M059J (cell line): Measurements from ENCODE around the gene AKNA. TPM values are rescaled to one million over a fixed set of nuclear protein-coding genes. Genes with fewer than 3 reads are reported as not detected.
"Not testable (repeated sequence)": the region's sequence is repeated elsewhere in the genome, so short reads cannot be mapped to it uniquely, and the experiment has no call there.

Experiments
- DNase-seq: peaks from one replicate; pipeline ENCODE4 v3.0.0-alpha.2; 2012; ENCODE audit warnings: low read depth
- total RNA-seq: library from RNA; depleted of rRNA; stranded (reverse); fragments of >200 nt; shearing (Covaris generic); gene quantifications from 2 replicates; pipeline ENCODE4 v1.2.3, GENCODE V29; 2014

AKNA gene
- total RNA-seq, 1 experiment from 2014 or later = 3.2 TPM

DNA sequence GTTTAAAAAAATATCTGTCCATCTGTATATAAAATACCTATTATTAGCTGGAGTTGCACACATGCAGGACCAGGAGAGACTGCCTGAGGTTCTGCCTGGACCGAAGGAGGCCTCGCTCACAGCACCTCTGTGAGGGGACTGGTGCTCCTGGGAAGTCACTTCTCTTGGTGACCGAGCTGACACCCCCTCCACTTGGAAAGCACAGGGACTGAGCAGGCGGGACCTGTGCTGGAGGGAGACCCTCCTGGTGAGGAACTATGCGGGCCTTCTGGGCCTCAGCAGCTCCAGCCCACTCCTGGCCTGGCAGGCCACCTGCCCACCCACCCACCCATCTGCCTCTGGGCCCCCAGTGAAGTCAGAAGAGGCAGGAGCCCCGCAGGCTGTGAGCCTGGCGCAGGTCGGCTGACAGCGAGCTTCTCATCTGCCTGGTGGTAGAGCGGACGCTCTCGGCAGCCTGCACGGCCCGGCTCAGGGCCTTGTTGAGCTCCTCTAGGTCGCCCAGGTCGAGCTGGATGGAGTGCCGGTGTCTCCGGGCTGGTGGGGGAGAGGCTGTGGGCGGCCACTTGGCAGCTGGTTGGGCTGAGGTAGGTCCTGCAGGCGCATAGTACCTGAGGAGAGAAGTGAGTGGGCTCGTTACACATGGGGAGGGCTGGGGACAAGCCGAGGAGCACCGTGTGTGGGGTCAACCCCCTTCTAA is 50.9 kb downstream of the AKNA start:
- DNase-seq = no peak

DNA sequence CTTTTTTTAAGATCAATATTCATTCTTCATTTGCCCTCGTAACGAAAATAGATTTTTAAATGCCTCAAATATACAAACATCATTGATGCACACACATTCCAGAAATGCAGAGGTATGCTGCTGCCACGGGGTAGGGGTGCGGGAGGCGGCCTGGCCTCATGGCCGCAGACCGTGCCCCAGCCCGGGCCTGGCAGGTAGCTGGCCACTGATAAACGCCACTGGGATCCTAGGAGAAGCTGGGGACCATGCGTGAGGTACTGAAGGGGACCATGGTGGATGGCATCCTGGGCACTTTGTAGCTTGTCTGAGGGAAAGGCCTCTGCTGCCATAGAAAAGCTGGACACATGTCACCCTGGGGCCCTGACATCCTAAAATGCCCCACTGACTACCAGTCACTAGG is 51.6 kb downstream of the AKNA start:
- DNase-seq = no peak

DNA sequence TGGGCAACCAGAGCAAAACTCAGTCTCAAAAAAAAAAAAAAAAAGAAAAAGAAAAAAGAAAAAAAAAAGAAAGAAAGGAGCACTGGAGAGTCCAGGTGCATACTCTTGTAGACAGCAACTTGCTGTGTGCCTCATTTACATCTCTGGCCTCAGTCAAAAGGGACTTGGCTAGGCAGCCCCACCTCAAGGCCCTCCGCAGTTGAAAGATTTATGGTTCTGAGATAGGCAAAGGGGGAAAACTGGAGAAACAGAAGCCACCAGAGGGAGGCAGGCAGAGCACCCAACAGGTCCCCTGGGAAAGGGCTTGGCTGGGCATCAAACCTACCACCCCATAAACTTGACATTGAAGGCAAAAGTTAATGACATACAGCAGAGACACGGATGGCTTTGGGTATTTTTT is 52.0 kb downstream of the AKNA start:
- DNase-seq = no peak

DNA sequence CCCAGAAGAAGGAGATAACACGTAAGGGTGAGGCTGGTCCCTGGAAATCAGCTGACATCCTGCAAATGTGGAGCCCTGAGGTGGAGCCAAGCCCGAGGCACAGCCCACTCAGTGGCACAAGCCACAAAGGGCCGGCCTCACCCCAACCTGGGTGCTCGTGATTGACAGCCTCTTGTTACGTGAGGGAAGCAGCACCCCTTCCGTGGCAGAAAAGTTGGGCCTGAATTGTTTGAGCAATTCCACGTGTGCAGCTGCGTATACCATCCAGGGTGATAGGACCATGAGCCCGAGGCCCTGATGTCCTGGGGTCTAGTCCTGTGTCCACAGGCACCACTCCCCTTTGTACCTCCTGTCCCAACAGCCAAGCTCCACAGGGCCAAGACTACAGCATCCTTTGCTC is 53.3 kb downstream of the AKNA start:
- no peak for DNase-seq

DNA sequence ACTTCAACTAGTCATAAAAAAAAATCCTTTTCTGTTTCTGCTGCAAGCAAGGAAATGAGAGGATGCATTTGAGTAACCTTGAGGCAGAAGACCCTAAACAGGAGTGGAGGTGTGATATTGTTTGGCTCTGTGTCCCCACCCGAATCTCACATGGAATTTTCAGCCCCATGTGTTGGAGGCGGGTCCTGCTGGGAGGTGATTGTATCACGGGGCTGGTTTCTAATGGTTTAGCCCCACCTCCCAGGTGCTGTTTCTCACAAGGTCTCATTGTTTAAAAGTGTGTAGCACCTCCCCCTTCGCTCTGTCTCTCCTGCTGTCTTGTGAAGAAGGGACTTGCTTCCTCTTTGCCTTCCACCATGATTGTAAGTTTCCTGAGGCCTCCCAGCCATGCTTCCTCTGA is 54.1 kb downstream of the AKNA start:
- DNase-seq = not testable (repeated sequence)

DNA sequence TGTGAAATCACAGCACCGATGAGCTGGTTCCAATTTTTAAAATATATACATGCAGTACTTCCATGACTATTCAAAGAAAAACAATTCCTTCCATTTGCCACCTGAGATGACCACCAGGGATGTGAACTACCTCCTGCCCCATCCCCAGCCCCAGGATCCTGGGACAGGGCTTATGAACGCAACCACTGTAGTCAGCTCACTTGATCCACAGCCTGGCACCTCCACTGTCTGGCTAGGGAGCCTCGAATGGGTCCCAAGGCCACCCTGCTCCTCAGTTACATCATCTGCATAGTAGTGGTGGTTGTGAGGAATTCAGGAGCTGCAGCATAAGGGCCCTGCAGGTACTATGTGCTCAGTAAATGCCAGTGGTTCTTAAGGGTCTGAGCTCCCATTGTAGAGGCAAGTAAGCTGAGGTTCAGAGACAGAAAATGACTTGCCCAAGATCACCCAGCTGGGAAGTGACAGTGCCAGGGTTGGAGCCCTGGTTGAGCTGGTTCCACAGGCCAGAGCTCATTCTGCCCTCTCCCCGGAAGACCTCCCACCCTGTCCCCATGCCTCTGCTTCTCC is 55.2 kb downstream of the AKNA start:
- not testable (repeated sequence) for DNase-seq

DNA sequence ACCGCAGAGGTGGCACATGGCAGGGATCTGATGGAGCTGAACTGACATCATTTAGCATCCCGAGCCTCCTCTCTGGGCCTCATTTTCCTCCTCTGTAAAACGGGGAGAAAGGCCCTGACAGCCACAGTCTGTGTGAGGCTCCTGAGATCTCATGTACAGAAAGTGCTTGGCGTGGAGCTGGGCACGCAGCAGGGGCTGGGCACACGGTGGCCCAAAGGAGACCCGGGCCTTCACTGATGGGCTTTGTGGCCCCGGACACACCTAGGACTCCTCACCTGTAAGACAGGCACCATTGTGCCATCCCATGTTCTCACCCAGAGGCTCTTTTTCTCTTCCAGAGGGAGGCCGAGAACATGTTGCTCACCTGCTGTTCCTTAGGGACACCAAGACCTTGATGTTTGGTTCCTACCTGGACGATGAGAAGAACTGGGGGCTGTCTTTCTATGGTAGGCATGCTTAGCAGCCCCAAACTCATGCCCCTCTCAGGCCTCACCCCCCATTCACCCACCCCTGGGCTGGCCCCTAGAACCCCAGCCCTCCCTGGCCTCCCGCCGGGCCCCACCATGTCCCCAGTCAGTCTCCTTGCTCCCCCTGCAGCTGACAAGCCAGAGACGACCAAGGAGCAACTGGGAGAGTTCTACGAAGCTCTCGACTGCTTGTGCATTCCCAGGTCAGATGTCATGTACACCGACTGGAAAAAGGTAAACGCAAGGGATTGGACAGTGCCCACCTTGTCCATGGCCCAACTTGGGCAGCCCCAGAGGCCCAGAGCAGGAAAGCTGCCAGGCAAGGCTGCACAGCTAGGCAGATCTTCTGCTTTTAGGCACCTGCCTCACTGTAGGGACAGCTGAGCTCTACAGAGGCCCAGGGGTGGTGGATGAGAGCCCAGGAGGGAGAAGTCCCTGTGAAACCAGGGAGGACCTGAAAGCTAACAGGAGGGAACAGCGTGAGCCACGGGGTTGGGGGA is 56.3 kb downstream of the AKNA start:
- DNase-seq = not testable (repeated sequence)

DNA sequence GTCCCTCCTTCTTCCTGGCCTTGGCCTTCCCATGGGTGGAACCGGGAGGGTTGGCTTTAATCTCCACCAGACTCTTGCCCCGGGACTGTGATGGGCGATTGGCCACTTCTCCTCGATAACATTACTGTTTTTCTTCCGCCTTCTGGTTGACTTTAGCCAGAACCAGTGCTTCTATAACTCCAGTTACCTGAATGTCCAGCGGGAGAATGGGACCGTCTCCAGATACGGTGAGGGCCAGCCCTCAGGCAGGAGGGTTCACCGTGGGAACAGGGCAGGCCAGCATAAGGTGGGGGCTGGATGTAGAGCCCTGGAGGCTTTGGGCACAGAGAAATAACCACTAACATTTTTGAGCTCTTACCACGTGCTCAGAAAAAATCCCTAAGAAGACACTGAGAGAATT is 57.1 kb downstream of the AKNA start:
- no peak for DNase-seq

DNA sequence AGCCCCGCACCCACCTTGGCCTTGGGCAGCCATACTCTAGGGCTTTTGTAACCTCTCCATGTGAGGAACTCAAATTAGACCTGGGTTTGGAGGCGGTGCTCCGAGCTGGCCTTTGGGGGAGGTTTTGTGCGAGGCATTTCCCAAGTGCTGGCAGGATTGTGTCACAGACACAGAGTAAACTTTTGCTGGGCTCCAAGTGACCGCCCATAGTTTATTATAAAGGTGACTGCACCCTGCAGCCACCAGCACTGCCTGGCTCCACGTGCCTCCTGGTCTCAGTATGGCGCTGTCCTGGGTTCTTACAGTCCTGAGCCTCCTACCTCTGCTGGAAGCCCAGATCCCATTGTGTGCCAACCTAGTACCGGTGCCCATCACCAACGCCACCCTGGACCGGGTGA is 58.2 kb downstream of the AKNA start, which contains the start of gene ORM2:
Gene ORM2 (plus strand): TSS at position 245 of the 398 bp plus-strand sequence. CDS start 36 bp downstream, at position 281.
- not testable (repeated sequence) for DNase-seq

DNA sequence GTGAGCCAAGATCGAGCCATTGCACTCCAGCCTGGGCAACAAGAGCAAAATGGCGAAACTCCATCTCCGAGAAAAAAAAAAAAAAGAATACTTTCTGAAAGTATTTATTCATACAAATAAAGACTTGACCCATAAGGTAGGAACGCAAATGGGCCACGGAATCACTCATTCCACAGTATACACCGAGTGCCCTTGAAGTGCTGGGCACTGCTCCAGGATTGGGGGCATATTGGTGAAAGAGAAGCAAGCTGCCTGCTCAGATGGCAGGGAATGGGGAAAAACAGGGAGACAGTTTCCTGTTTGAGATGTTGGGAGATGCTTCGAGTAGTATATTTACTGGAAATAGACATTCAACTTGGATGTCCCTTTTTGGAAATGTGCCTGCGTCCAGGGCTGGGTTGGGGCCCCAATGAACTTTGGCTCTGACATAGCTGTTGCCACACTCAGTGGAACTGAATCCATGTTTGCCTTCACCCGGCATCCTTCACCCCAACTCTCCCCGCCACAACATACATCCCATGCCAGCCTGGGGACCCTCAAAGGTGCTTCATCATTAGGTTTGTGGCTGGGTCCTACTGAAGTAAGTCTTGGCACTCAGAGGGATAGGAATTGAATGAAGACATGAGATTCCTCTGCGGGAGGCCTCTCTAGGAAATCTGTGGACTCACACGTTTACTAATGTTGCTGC is 58.7 kb downstream of the AKNA start:
- DNase-seq = not testable (repeated sequence)

DNA sequence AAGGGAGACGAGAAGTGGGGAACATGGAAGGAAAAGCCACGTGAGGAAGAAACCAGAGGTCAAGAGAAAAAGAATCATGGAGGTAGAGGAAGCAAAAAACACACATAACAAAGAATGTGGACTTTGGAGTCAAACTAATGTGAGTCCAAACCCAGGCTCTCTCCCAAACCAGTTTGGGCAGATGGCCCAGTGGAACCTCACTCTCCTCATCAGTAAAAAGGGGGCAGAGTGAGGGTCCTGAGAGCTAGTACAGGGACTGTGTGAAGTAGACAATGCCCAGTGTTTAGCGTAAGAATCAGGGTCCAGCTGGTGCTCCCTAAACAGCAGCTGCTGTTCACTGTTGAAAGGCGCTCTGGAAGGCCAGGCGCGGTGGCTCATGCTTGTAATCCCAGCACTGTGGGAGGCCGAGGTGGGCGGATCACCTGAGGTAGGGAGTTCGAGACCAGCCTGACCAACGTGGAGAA is 59.4 kb downstream of the AKNA start:
- DNase-seq = not testable (repeated sequence)

DNA sequence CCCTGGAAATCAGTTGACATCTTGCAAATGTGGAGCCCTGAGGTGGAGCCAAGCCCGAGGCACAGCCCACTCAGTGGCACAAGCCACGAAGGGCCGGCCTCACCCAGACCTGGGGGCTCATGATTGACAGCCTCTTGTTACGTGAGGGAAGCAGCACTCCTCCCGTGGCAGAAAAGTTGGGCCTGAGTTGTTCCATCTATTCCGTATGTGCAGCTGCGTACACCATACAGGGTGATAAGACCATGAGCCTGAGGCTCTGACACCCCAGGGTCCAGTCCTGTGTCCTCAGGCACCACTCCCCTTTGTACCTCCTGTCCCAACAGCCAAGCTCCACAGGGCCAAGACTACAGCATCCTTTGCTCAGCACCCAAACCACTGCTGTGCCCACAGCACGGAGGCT is 60.0 kb downstream of the AKNA start:
- no peak for DNase-seq

DNA sequence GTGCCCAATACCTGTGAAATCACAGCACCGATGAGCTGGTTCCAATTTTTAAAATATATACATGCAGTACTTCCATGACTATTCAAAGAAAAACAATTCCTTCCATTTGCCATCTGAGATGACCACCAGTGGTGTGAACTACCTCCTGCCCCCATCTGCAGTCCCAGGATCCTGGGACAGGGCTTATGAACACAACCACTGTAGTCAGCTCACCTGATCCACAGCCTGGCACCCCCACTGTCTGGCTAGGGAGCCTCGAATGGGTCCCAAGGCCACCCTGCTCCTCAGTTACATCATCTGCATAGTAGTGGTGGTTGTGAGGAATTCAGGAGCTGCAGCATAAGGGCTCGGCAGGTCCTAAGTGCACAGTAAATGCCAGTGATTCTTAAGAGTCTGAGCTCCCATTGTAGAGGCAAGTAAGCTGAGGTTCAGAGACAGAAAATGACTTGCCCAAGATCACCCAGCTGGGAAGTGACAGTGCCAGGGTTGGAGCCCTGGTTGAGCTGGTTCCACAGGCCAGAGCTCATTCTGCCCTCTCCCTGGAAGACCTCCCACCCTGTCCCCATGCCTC is 62.0 kb downstream of the AKNA start:
- not testable (repeated sequence) for DNase-seq

DNA sequence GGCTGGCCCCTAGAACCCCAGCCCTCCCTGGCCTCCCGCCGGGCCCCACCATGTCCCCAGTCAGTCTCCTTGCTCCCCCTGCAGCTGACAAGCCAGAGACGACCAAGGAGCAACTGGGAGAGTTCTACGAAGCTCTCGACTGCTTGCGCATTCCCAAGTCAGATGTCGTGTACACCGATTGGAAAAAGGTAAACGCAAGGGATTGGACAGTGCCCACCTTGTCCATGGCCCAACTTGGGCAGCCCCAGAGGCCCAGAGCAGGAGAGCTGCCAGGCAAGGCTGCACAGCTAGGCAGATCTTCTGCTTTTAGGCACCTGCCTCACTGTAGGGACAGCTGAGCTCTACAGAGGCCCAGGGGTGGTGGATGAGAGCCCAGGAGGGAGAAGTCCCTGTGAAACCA is 62.8 kb downstream of the AKNA start:
- DNase-seq = not testable (repeated sequence)

DNA sequence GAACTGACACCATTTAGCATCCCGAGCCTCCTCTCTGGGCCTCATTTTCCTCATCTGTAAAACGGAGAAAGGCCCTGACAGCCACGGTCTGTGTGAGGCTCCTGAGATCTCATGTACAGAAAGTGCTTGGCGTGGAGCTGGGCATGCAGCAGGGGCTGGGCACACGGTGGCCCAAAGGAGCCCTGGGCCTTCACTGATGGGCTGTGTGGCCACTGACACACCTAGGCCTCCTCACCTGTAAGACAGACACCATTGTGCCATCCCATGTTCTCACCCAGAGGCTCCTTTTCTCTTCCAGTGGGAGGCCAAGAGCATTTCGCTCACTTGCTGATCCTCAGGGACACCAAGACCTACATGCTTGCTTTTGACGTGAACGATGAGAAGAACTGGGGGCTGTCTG is 63.3 kb downstream of the AKNA start:
- no peak for DNase-seq

DNA sequence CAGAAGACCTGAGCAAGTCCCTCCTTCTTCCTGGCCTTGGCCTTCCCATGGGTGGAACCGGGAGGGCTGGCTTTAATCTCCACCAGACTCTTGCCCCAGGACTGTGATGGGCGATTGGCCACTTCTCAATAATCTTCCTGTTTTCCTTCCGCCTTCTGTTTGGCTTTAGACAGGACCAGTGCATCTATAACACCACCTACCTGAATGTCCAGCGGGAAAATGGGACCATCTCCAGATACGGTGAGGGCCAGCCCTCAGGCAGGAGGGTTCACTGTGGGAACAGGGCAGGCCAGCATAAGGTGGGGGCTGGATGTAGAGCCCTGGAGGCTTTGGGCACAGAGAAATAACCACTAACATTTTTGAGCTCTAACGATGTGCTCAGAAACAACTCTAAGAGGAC is 63.9 kb downstream of the AKNA start:
- DNase-seq = not testable (repeated sequence)

DNA sequence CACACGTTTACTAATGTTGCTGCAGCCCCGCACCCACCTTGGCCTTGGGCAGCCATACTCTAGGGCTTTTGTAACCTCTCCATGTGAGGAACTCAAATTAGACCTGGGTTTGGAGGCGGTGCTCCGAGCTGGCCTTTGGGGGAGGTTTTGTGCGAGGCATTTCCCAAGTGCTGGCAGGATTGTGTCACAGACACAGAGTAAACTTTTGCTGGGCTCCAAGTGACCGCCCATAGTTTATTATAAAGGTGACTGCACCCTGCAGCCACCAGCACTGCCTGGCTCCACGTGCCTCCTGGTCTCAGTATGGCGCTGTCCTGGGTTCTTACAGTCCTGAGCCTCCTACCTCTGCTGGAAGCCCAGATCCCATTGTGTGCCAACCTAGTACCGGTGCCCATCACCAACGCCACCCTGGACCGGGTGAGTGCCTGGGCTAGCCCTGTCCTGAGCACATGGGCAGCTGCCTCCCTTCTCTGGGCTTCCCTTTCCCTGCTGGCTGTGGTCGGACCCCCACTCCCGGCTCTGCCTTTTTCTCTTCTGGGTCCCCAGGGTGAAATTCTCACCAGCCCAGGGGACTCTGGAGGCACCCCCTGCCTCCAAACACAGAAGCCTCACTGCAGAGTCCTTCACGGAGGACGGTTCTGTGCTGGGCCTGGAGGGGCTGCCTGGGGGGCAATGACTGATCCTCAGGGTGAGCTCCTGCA is 64.8 kb downstream of the AKNA start, which contains the start of gene ORM1:
Gene ORM1 (plus strand): TSS at position 268 of the 701 bp plus-strand sequence. CDS start 36 bp downstream, at position 304.
- DNase-seq = not testable (repeated sequence)

DNA sequence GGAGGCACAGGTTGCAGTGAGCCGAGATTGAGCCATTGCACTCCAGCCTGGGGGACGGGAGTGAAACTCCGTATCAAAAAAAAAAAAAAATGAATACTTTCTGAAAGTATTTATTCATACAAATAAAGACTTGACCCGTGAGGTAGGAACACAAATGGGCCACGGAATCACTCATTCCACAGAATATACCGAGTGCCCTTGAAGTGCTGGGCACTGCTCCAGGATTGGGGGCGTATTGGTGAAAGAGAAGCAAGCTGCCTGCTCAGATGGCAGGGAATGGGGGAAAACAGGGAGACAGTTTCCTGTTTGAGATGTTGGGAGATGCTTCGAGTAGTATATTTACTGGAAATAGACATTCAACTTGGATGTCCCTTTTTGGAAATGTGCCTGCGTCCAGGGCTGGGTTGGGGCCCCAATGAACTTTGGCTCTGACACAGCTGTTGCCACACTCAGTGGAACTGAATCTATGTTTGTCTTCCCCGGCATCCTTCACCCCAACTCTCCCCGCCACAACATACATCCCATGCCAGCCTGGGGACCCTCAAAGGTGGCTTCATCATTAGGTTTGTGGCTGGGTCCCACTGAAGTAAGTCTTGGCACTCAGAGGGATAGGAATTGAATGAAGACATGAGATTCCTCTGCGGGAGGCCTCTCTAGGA is 65.5 kb downstream of the AKNA start:
- peak; percentile 42 for DNase-seq

DNA sequence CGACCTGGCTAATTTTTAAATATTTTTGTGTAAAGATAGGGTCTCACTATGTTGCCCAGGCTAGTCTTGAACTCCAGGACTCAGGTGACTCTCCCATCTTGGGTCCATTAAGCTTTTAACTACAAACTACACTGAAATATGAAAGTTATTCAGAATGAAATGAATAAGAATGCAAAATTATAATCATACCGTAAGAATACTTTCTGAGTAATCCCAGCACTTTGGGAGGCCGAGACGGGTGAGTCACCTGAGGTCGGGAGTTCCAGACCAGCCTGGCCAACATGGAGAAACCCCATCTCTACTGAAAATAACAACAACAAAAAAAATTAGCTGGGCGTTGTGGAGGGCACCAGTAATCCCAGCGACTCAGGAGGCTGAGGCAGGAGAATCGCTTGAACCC is 66.0 kb downstream of the AKNA start:
- DNase-seq = peak; percentile 81

DNA sequence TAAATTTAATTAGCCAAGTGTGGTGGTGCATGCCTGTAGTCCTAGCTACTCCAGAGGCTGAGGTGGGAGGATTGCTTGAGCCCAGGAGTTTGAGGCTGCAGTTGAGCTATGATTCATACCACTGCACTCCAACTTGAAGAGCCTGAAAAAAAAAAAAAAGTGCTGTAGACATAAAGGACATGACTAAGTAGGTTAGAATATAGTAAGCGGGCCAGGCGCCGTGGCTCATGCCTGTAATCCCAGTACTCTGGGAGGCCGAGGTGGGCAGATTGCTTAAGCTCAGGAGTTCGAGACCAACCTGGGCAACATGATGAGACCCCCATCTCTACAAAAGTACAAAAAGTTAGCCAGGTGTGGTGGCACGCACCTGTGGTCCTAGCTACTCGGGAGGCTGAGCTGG is 67.1 kb downstream of the AKNA start:
- DNase-seq = peak; percentile 79
